Measurements from ENCODE around the gene MAGEB1.

The MAGEB1 gene

DNA sequence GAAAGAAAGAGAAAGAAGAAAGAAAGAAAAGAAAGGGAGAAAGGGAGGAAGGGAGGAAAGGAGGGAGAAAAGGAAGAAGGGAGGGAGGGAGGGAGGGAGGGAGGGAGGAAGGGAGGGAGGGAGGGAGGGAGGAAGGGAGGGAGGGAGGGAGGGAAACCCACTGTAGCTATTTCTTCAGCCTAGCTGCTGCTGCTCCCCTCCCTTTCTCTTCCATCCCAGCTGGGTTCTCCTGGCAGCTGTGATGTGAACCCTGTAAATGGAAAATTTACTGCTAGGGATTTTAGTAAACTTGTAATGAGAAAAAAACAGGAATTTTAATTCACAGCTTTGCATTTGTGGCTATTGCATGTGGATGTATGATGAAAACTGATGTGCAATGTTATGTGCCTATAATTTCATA is 54.3 kb downstream of the MAGEB1 start:
- DNase-seq: no peak

Measured in NCI-H1105 treated with DMSO at 0.1 percent for 48 hours (cell line).